Transverse colon (tissue), 4 donors: ENCODE data around the gene C11orf54.

Source experiments
- EP300 ChIP-seq: sonication (generic); formaldehyde crosslinking; IDR thresholded peaks from one replicate; pipeline ENCODE4 v1.6.1; 2017; ENCODE audit warnings: antibody characterized with exemption, low read depth
- POLR2A ChIP-seq: fragments of 450-650 bp; IDR thresholded peaks from one replicate; pipeline ENCODE4 v1.6.1; 2016; ENCODE audit warnings: antibody characterized with exemption, mild to moderate bottlenecking, moderate library complexity
- POLR2AphosphoS5 ChIP-seq, 3 donors: sonication (generic); formaldehyde crosslinking; IDR thresholded peaks; one replicate each; pipeline ENCODE4 v1.6.1; 2016; ENCODE audit warnings: antibody characterized with exemption in 3 of 3
- TF ChIP-seq, protein P1 (sequence below), 5 experiments: fragments of 200-600 bp in 3 of 5; fragments of 450-650 bp in 2 of 5; sonication (generic) in 3 of 5; IDR thresholded peaks; 1 replicate in 2 of 5; 2 replicates in 3 of 5; pipeline ENCODE4 v1.5.1; 2016 to 2017; ENCODE audit warnings: antibody characterized with exemption in 5 of 5, inconsistent platforms in 3 of 5, mild to moderate bottlenecking in 2 of 5, moderate library complexity in 1 of 5

DNA sequence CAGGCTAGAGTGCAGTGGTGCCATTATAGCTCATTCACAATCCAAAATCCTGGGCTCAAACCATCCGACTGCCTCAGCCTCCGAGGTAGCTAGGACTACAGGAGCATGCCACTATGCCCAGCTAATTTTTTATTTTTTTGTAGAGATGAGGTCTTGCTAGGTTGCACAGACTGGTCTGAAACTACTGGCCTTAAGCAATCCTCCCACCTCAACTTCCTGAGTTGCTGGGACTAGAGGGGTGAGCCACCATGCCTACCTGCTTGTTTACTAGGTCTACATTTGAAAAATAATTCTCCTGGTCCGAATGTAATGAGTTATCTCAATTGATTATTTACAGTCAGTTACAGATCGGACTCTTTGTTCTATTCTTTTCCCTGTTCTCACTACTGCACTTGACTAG is 22.2 kb upstream of the C11orf54 start:
- TF ChIP-seq POLR2A (no peak), EP300 (no peak), POLR2AphosphoS5 (IDR thresholded peaks at IDR 0.05) (no peak)
- TF ChIP-seq, protein P1, sequence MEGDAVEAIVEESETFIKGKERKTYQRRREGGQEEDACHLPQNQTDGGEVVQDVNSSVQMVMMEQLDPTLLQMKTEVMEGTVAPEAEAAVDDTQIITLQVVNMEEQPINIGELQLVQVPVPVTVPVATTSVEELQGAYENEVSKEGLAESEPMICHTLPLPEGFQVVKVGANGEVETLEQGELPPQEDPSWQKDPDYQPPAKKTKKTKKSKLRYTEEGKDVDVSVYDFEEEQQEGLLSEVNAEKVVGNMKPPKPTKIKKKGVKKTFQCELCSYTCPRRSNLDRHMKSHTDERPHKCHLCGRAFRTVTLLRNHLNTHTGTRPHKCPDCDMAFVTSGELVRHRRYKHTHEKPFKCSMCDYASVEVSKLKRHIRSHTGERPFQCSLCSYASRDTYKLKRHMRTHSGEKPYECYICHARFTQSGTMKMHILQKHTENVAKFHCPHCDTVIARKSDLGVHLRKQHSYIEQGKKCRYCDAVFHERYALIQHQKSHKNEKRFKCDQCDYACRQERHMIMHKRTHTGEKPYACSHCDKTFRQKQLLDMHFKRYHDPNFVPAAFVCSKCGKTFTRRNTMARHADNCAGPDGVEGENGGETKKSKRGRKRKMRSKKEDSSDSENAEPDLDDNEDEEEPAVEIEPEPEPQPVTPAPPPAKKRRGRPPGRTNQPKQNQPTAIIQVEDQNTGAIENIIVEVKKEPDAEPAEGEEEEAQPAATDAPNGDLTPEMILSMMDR (IDR thresholded peaks at IDR 0.05), result no peak
